Smooth muscle cell (in vitro differentiated cells): ENCODE results near the gene STARD10. TPM values are rescaled to one million over a fixed set of nuclear protein-coding genes. Genes with fewer than 3 reads are reported as not detected.

Source experiments
- DNase-seq: peaks from one replicate; lab custom pipeline; 2025; ENCODE audit not compliant: unreplicated experiment; lab: John Stamatoyannopoulos, UW
- H2AFZ ChIP-seq: fragments of 200-600 bp; sonication (generic); 2 replicates; pipeline ENCODE4 v1.6.0; 2016; ENCODE audit warnings: antibody characterized with exemption, low read depth, mild to moderate bottlenecking
- H3F3A ChIP-seq: fragments of 200-600 bp; sonication (generic); 2 replicates; pipeline ENCODE4 v1.6.0; 2017; ENCODE audit warnings: antibody characterized with exemption, low read depth
- H3K27ac ChIP-seq: fragments of 200-600 bp; sonication (generic); 2 replicates; pipeline ENCODE4 v1.5.1; 2016; ENCODE audit warnings: low read depth, mild to moderate bottlenecking
- H3K27me3 ChIP-seq: fragments of 200-600 bp; sonication (generic); 2 replicates; pipeline ENCODE4 v1.6.1; 2016; ENCODE audit warnings: low read depth, mild to moderate bottlenecking
- H3K36me3 ChIP-seq: fragments of 200-600 bp; sonication (generic); 2 replicates; pipeline ENCODE4 v1.5.1; 2016; ENCODE audit warnings: low read depth
- H3K4me1 ChIP-seq: fragments of 200-600 bp; sonication (generic); 2 replicates; pipeline ENCODE4 v1.5.1; 2016; ENCODE audit warnings: low read depth
- H3K4me2 ChIP-seq: fragments of 200-600 bp; sonication (generic); 2 replicates; pipeline ENCODE4 v1.6.0; 2016; ENCODE audit warnings: mild to moderate bottlenecking
- H3K4me3 ChIP-seq: fragments of 200-600 bp; sonication (generic); 2 replicates; pipeline ENCODE4 v1.5.1; 2016; ENCODE audit warnings: mild to moderate bottlenecking
- H3K79me2 ChIP-seq: fragments of 200-600 bp; sonication (generic); 2 replicates; pipeline ENCODE4 v1.6.0; 2016; ENCODE audit warnings: low read depth, mild to moderate bottlenecking
- H3K9ac ChIP-seq: fragments of 200-600 bp; sonication (generic); 2 replicates; pipeline ENCODE4 v1.6.0; 2016; ENCODE audit warnings: low read depth
- H3K9me3 ChIP-seq: fragments of 200-600 bp; sonication (generic); replicated peaks from 2 replicates; pipeline ENCODE4 v1.5.1; 2016; ENCODE audit warnings: low read depth
- H4K20me1 ChIP-seq: fragments of 200-600 bp; sonication (generic); 2 replicates; pipeline ENCODE4 v1.6.0; 2016; ENCODE audit warnings: low read depth
- CTCF ChIP-seq: fragments of 200-600 bp; sonication (generic); IDR thresholded peaks from 2 replicates; pipeline ENCODE4 v1.5.1; 2017; ENCODE audit warnings: borderline replicate concordance, mild to moderate bottlenecking, antibody characterized with exemption; ENCODE audit not compliant: insufficient read depth, poor library complexity, severe bottlenecking
- WGBS: methylation state at CpG from one replicate; pipeline ENCODE4 v1.1.7; 2016; ENCODE audit warnings: low lambda C conversion rate; 5-methylcytosine and 5-hydroxymethylcytosine counted together
- polyA plus RNA-seq: library from polyadenylated mRNA; unstranded; fragments of >200 nt; fragmentation: Nextera tagmentation; extraction: Ambion mirVana; gene quantifications from 2 replicates; pipeline ENCODE4 v1.2.1, GENCODE V29; 2016
- total RNA-seq: library from RNA; depleted of rRNA; stranded (reverse); fragments of >200 nt; gene quantifications from 2 replicates; pipeline ENCODE4 v1.2.3, GENCODE V29; 2014

Gene STARD10
- total and polyA plus RNA-seq, 2 experiments from 2014 or later: 87.7 to 130 TPM

- peak overlapping the region; percentile 99 for H3K4me2 ChIP-seq
- peak; percentile 77 for DNase-seq
- H4K20me1 ChIP-seq: no peaks in the 10 kb centered on the region
- no peaks in the 10 kb centered on the region for H3K27me3 ChIP-seq
- H3K4me3 ChIP-seq: peak overlapping the region; percentile 61
- no peak overlapping the region for H2AFZ ChIP-seq
- peak; percentile 17 for TF ChIP-seq CTCF
- H3F3A ChIP-seq: no peaks in the 10 kb centered on the region
- no peaks in the 10 kb centered on the region for H3K79me2 ChIP-seq
- WGBS: 2% methylated on average over 75 of the region's 82 CpGs
- no peak overlapping the region for H3K27ac ChIP-seq
- H3K36me3 ChIP-seq: no peaks in the 10 kb centered on the region
- peaks cover 7% of the 10 kb centered on the region for H3K4me1 ChIP-seq
- no peaks in the 10 kb centered on the region for H3K9me3 ChIP-seq
- H3K9ac ChIP-seq: no peak overlapping the region
These were observed 28.3 kb upstream of the STARD10 start for GRCh38 chr11:72821920-72822799.

- Histone ChIP-seq H3K9me3 (no peaks in the 10 kb centered on the region), H3K4me2 (peak overlapping the region; percentile 99), H3K79me2 (no peaks in the 10 kb centered on the region), H4K20me1 (no peaks in the 10 kb centered on the region), H3K27ac (no peak overlapping the region), H2AFZ (no peak overlapping the region), H3K36me3 (no peaks in the 10 kb centered on the region), H3K4me3 (peak overlapping the region; percentile 61), H3K9ac (no peak overlapping the region), H3K4me1 (peaks cover 7% of the 10 kb centered on the region), H3K27me3 (no peaks in the 10 kb centered on the region), H3F3A (no peaks in the 10 kb centered on the region)
- WGBS: 41% methylated on average over 46 of the region's 50 CpGs
- DNase-seq: no peak
- no peak for TF ChIP-seq CTCF
These were observed 27.5 kb upstream of the STARD10 start for GRCh38 chr11:72821221-72821919.

- Histone ChIP-seq H3K36me3 (no peaks in the 10 kb centered on the region), H3F3A (no peaks in the 10 kb centered on the region), H2AFZ (no peak overlapping the region), H3K4me2 (no peak overlapping the region), H3K9ac (no peak overlapping the region), H3K27me3 (no peaks in the 10 kb centered on the region), H3K9me3 (no peaks in the 10 kb centered on the region), H4K20me1 (no peaks in the 10 kb centered on the region), H3K79me2 (no peaks in the 10 kb centered on the region), H3K4me3 (no peak overlapping the region), H3K27ac (no peak overlapping the region), H3K4me1 (peaks cover 7% of the 10 kb centered on the region)
- TF ChIP-seq CTCF: no peak
- WGBS: 97% methylated on average over 15 of the region's 15 CpGs
- DNase-seq: no peak
These were observed 26.7 kb upstream of the STARD10 start for GRCh38 chr11:72820439-72821139.
